Measurements from ENCODE around the gene CDAN1.

CDAN1 gene

DNA sequence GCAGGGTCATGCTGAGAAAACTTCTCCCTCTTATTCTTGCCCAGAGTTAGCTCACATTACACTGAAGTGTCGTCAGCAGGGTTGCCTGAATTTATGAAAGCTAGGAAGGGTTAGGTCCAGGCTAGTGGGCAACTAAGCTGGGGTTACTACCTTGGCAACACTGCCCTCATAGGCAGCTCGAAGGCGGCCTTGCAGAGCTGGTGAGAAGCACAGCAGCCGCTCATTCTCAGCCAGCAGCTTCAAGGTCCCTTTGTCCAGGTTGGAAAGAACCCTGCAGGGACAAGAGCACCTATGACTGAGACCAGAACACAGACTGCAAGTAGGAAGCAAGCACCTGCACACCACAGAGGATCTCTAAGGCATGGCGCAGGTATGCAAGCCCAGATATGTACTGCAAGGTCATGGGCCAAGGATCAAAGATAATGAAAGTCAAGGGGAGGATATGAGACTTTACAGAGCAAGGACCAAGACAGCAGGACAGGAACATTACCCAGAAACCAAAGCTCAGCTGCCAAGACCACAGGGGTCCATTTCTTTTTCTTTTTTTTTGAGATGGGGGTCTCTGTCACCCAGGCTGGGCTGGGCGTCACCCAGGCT, 2.8 kb downstream of the CDAN1 start:
- DNase-seq (ENCODE audit: low read depth in 2 of 2, low spot score in 1 of 2), result no peak

- DNase-seq (ENCODE audit: low read depth in 2 of 2, low spot score in 1 of 2), result no peak
Measured at GRCh38 chr15:42733027-42733426, 3.9 kb downstream of the CDAN1 start.

DNA sequence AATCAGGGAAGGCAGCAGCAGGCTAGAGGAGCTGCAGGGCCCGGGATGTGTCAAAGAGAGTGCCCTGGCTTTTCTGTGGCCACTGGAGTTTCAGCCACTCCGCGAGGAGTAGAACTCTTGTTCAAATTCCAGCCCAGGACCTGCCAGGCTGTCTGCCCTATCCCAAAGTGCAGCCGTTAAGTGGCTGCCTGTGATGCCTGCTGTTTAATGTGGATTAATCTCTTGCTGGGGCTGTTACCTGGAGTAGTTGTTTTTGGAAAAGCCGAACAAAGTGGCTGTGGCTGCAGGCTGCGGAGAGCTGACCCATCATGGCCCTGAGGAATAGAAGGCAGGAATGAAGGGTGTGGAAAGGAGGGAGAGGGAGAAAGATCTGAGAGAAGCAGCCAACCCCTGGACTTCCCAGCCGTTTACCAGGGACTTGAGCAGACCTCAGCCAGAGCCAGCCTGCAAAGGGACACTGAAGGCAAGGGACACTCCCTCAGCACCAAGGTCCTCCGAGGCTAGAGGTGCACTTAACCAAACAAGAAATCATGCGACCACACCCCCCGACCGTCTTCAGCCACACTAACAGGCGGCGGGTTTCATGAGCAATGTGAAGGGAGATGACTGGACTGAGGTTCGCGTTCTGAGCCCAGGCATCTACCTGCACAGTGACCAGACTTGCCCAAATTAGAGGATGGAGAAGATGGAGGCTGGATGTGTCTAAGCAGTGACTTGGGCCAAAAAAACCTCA, 4.7 kb downstream of the CDAN1 start:
- DNase-seq (ENCODE audit: low read depth in 2 of 2, low spot score in 1 of 2), result no peak

- DNase-seq (ENCODE audit: low read depth in 2 of 2, low spot score in 1 of 2), result no peak
Measured at GRCh38 chr15:42731461-42731860, 5.5 kb downstream of the CDAN1 start.

GRCh38 chr15:42730536-42730935, 6.4 kb downstream of the CDAN1 start:
- no peak for DNase-seq (ENCODE audit: low read depth in 2 of 2, low spot score in 1 of 2)

DNA sequence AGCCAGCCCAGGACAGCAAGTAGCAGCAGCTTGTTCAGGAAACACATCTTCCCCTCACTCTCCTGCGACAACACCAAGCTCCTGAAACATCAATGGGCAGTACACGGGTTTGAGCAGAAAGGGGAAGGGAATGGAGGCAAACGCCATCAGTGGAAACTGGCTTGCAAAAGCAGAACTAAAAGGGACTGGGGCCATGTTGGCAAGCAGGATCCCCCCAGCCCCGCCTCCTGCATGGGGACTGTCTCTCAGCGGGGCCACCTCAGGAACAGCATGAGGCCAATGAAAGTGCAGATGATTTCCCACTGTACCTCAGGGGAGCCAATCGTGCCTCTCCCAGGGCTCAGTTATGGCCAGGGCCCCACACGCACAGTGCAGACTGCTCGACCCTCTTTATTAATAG, 6.8 kb downstream of the CDAN1 start:
- DNase-seq (ENCODE audit: low read depth in 2 of 2, low spot score in 1 of 2), result no peak

DNA sequence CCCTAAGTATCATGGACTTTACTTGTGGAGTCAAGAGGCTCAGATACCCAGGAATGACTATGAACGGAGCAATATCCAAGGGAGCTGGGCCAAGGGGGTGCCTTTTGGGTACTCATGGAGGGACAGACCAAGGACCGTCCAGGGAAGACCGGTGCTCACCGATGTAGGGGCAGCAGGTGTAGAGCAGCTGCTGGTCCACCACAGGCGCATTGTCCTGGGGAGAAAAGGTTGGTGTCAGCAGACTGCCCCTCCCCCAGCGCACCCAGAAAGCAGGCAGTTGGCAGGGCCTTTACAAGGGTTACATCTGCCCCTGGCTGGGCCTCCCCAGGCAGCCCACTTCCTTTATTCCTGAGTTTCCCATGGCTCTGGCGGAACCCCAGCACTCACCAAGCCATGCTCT, 7.5 kb downstream of the CDAN1 start:
- no peak for DNase-seq (ENCODE audit: low read depth in 2 of 2, low spot score in 1 of 2)

DNA sequence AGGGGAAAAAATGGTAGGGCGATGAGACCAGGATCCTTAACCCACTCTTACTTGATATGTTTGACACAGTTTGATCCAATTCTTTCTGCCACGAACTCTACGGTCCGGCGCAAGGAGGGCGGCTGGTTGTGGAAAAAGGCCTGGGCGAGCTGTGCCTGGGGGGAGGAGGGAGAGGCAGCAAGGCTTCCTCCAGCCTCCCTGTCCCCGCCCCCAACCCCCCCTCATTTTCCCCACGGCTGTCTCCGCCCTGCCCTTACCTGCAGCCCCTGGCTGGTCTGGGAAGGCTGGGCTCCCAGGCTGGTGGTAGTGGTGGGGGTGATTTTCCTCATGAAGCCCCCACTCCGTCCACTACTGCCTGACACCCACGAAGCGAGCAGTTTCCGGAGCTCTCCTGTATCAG, 8.0 kb downstream of the CDAN1 start:
- no peak for DNase-seq (ENCODE audit: low read depth in 2 of 2, low spot score in 1 of 2)

- no peak for DNase-seq (ENCODE audit: low read depth in 2 of 2, low spot score in 1 of 2)
Measured at GRCh38 chr15:42728560-42728959, 8.4 kb downstream of the CDAN1 start.

GRCh38 chr15:42727750-42728381, 9.1 kb downstream of the CDAN1 start:
- no peak for DNase-seq (ENCODE audit: low read depth in 2 of 2, low spot score in 1 of 2)

DNA sequence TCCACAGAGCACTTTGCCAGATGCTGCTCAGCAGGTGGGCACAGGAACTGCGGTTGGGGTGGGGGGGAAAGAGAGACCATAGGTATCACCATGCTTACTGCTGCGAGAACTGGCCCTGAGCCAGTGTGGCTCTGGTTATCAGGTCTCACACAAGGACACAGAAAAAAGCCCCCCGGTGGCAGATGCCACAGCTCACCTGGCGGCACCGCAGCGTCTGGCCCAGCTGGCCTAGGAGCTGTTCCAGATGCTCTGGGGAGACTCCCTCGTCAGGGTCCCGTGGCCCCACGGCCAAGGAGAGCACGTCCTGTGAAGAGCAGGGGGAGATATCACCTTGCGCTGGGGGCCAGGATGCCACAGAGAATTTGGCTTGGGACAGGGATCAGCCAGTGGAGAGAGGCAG, 10.8 kb downstream of the CDAN1 start:
- no peak for DNase-seq (ENCODE audit: low read depth in 2 of 2, low spot score in 1 of 2)

DNA sequence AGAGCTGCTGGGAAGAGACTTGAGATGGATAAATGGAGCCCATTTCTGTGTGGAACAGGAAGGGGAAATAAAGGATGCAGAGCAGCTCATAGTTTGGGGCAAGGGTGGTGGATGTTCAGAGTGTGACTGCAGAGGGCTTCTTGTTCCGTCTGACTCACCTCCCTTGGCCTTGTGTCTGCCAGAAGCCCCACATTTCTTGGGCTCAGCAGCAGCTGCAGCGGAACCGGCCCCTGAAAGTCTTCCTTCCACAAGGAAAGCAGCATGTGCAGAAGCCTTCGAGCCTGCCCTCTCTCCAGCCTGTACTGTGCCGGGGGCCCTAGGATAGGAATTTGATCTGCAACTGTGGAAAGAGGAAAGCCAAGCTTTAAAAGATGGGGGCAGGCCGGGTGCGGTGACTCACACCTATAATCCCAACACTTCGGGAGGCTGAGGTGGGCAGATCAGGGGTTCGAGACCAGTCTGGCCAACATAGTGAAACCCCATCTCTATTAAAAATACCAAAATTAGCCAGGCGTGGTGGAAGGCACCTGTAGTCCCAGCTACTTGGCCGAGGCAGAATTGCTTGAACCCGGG, 11.5 kb downstream of the CDAN1 start:
- DNase-seq (ENCODE audit: low read depth in 2 of 2, low spot score in 1 of 2), result no peak

GRCh38 chr15:42724276-42724675, 12.7 kb downstream of the CDAN1 start:
- no peak for DNase-seq (ENCODE audit: low read depth in 2 of 2, low spot score in 1 of 2)

DNA sequence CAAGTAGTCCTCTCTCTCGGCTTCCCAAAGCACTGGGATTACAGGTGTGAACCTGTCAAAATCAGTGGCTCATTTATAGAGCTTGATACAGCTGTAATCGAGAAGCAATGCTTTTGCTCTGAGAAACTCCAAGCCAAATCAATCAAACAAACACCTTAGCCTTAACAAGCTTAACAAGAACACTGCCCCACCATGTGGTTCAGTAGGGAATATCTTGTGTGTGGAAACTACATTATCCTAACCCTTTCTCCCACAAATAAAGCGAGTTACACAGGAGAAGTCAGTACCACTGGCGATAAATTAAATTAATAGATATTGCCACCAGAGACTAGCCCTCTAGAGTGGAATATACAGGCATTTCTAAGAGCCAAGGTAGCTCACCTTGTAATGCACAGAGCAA, 13.9 kb downstream of the CDAN1 start:
- no peak for DNase-seq (ENCODE audit: low read depth in 2 of 2, low spot score in 1 of 2)

- DNase-seq (ENCODE audit: low read depth in 2 of 2, low spot score in 1 of 2), result no peak
Measured at GRCh38 chr15:42721916-42722315, 15.0 kb downstream of the CDAN1 start.

DNA sequence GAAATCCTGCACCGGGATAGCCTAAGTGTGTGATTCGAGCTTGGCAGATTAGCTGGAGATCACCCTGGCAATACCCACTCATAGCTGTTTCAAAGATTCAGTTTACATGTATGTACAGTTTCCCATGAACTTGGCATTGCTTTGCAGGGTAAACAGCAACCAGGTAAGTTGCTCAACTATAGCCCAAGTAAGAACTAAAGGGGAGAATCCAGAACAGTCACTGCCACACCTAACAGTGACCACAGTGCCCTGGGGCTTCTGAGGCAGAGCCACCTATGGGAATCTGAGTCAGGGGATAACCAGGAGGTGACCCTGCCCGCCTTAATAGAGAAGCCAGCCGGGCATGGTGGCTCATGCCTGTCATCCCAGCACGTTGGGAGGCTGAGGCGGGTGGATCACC, 15.9 kb downstream of the CDAN1 start:
- no peak for DNase-seq (ENCODE audit: low read depth in 2 of 2, low spot score in 1 of 2)

DNA sequence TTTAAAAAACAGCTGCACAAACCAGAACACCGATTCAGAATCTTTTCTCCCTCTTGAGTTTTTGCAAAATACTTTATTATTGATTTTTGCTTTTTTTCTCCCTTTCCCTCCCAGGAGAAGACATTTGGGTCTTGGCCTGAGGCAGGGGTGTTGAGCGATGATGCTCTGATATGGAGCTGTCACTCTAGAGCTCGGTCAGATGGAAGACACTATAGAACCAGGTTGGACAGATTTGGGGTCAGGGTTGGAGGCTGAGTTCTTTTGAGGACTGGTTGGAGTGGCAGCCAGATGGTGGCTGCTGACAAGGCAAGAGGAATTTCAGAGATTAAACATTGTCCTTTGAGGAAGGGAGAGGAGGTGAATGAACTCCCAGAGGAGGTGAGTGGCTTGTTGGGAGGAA, 16.9 kb downstream of the CDAN1 start:
- DNase-seq (ENCODE audit: low read depth in 2 of 2, low spot score in 1 of 2), result no peak

- no peak for DNase-seq (ENCODE audit: low read depth in 2 of 2, low spot score in 1 of 2)
Measured at GRCh38 chr15:42719043-42719442, 17.9 kb downstream of the CDAN1 start.

DNA sequence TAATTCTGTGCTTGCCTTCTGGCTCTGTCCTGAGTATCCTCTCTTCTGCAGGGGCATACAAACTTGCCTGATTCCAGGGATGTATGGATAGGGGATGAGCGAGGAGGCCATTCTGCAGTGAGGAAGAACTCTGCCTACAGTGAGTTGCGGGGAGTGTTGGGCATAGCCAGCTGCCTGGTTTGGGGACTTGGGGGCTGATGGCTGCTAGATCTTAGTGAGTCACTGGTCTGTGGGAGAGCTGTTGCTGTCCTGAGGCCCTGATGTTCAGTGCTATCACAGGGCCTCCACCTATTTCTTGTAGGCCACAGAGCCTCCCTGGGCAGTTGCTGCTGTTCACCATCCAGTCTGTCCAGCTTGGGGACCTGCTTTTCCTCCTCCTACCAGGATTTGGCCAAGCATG, 20.3 kb downstream of the CDAN1 start:
- DNase-seq (ENCODE audit: low read depth in 2 of 2, low spot score in 1 of 2), result no peak

- no peak for DNase-seq (ENCODE audit: low read depth in 2 of 2, low spot score in 1 of 2)
Measured at GRCh38 chr15:42716125-42716524, 20.8 kb downstream of the CDAN1 start.

DNA sequence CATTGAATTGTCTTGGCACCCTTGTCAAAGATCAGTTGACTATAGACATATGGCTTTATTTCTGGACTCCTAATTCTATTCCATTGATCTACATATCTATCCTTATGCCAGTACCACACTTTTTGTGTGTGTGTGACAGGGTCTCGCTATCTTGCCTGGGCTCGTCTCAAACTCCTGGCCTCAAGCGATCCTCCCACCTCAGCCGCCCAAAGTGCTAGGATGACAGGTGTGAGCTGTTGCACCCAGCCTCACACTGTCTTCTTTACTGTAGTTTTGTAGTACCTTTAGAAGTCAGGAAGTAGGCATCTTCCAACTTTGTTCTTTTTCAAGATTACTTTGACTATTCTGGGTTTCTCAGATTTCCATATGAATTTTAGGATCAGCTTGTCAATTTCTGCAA, 24.3 kb downstream of the CDAN1 start:
- no peak for DNase-seq (ENCODE audit: low read depth in 2 of 2, low spot score in 1 of 2)

- no peak for DNase-seq (ENCODE audit: low read depth in 2 of 2, low spot score in 1 of 2)
Measured at GRCh38 chr15:42711746-42712145, 25.2 kb downstream of the CDAN1 start.
